Thyroid gland (tissue), 4 donors: ENCODE data around the gene RFX8.

Source experiments
- POLR2A ChIP-seq, 2 donors: fragments of 450-650 bp; IDR thresholded peaks; one replicate each; pipeline ENCODE4 v1.6.1; 2017; ENCODE audit warnings: antibody characterized with exemption in 2 of 2, mild to moderate bottlenecking in 2 of 2, moderate library complexity in 1 of 2
- TF ChIP-seq, protein P1 (sequence below), 6 experiments: fragments of 200-600 bp in 3 of 6; fragments of 450-650 bp in 3 of 6; sonication (generic) in 3 of 6; IDR thresholded peaks; one replicate each; pipeline ENCODE4 v1.5.1; 2016 to 2019; ENCODE audit warnings: antibody characterized with exemption in 6 of 6, mild to moderate bottlenecking in 2 of 6, inconsistent platforms in 1 of 6, moderate library complexity in 1 of 6

- TF ChIP-seq POLR2A (IDR thresholded peaks at IDR 0.05): no peak
- TF ChIP-seq, protein P1, sequence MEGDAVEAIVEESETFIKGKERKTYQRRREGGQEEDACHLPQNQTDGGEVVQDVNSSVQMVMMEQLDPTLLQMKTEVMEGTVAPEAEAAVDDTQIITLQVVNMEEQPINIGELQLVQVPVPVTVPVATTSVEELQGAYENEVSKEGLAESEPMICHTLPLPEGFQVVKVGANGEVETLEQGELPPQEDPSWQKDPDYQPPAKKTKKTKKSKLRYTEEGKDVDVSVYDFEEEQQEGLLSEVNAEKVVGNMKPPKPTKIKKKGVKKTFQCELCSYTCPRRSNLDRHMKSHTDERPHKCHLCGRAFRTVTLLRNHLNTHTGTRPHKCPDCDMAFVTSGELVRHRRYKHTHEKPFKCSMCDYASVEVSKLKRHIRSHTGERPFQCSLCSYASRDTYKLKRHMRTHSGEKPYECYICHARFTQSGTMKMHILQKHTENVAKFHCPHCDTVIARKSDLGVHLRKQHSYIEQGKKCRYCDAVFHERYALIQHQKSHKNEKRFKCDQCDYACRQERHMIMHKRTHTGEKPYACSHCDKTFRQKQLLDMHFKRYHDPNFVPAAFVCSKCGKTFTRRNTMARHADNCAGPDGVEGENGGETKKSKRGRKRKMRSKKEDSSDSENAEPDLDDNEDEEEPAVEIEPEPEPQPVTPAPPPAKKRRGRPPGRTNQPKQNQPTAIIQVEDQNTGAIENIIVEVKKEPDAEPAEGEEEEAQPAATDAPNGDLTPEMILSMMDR (IDR thresholded peaks at IDR 0.05): no peak
Measured at GRCh38 chr2:101461381-101461780, 13.5 kb downstream of the RFX8 start.
